ENCODE results near the gene TGM6.

DNA sequence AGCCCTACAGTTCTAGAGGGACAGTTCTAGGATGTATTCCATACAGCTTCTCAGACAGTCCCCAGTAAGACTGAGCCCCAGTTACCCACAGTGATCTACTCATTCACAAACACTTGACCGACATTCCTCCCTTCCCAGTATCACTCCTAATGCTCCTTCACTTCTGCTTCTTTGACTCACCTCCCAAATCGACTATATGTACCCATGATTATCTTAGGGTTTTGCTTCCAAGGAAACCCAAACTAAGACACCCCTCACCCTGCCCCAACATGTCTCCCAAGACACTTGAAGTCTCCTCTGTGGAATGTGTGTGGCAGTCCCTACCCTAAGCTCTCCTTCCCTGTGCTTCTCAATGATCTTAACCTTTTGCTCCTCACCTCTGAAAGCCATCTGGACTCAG, 23.6 kb upstream of the TGM6 start:
- TF ChIP-seq CTCF (IDR thresholded peaks at IDR 0.05) (no peak), POLR2A (IDR thresholded peaks at IDR 0.05) (no peak)
